Neural cell (in vitro differentiated cells): ENCODE data around the gene SLC25A23. TPM values are rescaled to one million over a fixed set of nuclear protein-coding genes. Genes with fewer than 3 reads are reported as not detected.
A peak's percentile ranks its signal among the peaks of the same experiment; 100 is the strongest.

Source experiments
- H2AFZ ChIP-seq: fragments of 200-600, 300-800 bp; sonication (generic), shearing (Covaris generic); 2 replicates; pipeline ENCODE4 v1.6.0; 2014; ENCODE audit warnings: low read depth, mild to moderate bottlenecking, antibody characterized with exemption, low read length, moderate library complexity
- H3F3A ChIP-seq: fragments of 200-600 bp; shearing (Covaris generic); 2 replicates; pipeline ENCODE4 v1.6.1; 2016; ENCODE audit warnings: mild to moderate bottlenecking, moderate library complexity, mixed read lengths, antibody characterized with exemption, low read length; ENCODE audit not compliant: insufficient read depth, poor library complexity, severe bottlenecking
- H3K27ac ChIP-seq: fragments of 200-600, 300-800 bp; sonication (generic), shearing (Covaris generic); 2 replicates; pipeline ENCODE4 v1.5.1; 2014; ENCODE audit warnings: mild to moderate bottlenecking, low read length, moderate library complexity
- H3K27me3 ChIP-seq: fragments of 300-800, 200-600 bp; sonication (generic), shearing (Covaris generic); 2 replicates; pipeline ENCODE4 v1.6.0; 2014; ENCODE audit warnings: mild to moderate bottlenecking, low read depth, low read length, moderate library complexity; ENCODE audit not compliant: insufficient read depth
- H3K36me3 ChIP-seq: fragments of 300-800, 200-600 bp; sonication (generic), shearing (Covaris generic); 2 replicates; pipeline ENCODE4 v1.5.1; 2014; ENCODE audit warnings: mild to moderate bottlenecking, antibody characterized with exemption, low read length, moderate library complexity; ENCODE audit not compliant: insufficient read depth
- H3K4me2 ChIP-seq: fragments of 300-800, 200-600 bp; sonication (generic), shearing (Covaris generic); 2 replicates; pipeline ENCODE4 v1.6.0; 2014; ENCODE audit warnings: mild to moderate bottlenecking, low read length
- H3K4me3 ChIP-seq: fragments of 300-800, 200-600 bp; sonication (generic), shearing (Covaris generic); 2 replicates; pipeline ENCODE4 v1.5.1; 2014; ENCODE audit warnings: mild to moderate bottlenecking, low read length, moderate library complexity
- H3K79me2 ChIP-seq: fragments of 200-600 bp; shearing (Covaris generic); replicated peaks from 2 replicates; pipeline ENCODE4 v1.6.0; 2014; ENCODE audit warnings: mild to moderate bottlenecking, low read length, moderate library complexity; ENCODE audit not compliant: insufficient read depth
- H3K9ac ChIP-seq: fragments of 300-800, 200-600 bp; sonication (generic), shearing (Covaris generic); 2 replicates; pipeline ENCODE4 v1.6.1; 2016; ENCODE audit warnings: mild to moderate bottlenecking, low read length, mixed read lengths
- H3K9me2 ChIP-seq: fragments of 200-600 bp; shearing (Covaris generic); 2 replicates; pipeline ENCODE4 v1.6.1; 2016; ENCODE audit warnings: mild to moderate bottlenecking, low read length, mixed read lengths; ENCODE audit not compliant: insufficient read depth
- H3K9me3 ChIP-seq: fragments of 200-600, 300-800 bp; sonication (generic), shearing (Covaris generic); 2 replicates; pipeline ENCODE4 v1.6.1; 2016; ENCODE audit warnings: mild to moderate bottlenecking, mixed run types, low read length, moderate library complexity, mixed read lengths
- H4K20me1 ChIP-seq: fragments of 200-600 bp; shearing (Covaris generic); 2 replicates; pipeline ENCODE4 v1.6.1; 2016; ENCODE audit warnings: mild to moderate bottlenecking, mixed run types; ENCODE audit not compliant: insufficient read depth
- CTCF ChIP-seq: fragments of 450-650 bp; IDR thresholded peaks from 2 replicates; pipeline ENCODE4 v1.5.1; 2014; ENCODE audit warnings: antibody characterized with exemption, mild to moderate bottlenecking, moderate library complexity; ENCODE audit not compliant: poor library complexity, severe bottlenecking
- EP300 ChIP-seq: fragments of 450-650 bp; conservative IDR thresholded peaks from 2 replicates; pipeline ENCODE4 v1.6.1; 2014; ENCODE audit warnings: antibody characterized with exemption, mild to moderate bottlenecking, moderate library complexity; ENCODE audit not compliant: poor library complexity, severe bottlenecking
- EZH2 ChIP-seq: fragments of 200-600, 300-800 bp; shearing (Covaris generic), sonication (generic); IDR thresholded peaks from 2 replicates; pipeline ENCODE4 v1.6.1; 2014; ENCODE audit warnings: antibody characterized with exemption, low read length, borderline replicate concordance, mild to moderate bottlenecking; ENCODE audit not compliant: insufficient read depth, poor library complexity, severe bottlenecking
- MXI1 ChIP-seq: fragments of 450-650 bp; conservative IDR thresholded peaks from 2 replicates; pipeline ENCODE4 v1.6.1; 2014; ENCODE audit warnings: antibody characterized with exemption, mild to moderate bottlenecking; ENCODE audit not compliant: poor library complexity, severe bottlenecking
- POLR2AphosphoS5 ChIP-seq: IDR thresholded peaks from 2 replicates; pipeline ENCODE4 v1.6.1; 2012
- RAD21 ChIP-seq: fragments of 450-650 bp; conservative IDR thresholded peaks from 2 replicates; pipeline ENCODE4 v1.6.1; 2014; ENCODE audit warnings: antibody characterized with exemption, mild to moderate bottlenecking, moderate library complexity
- REST ChIP-seq: IDR thresholded peaks from 2 replicates; pipeline ENCODE4 v1.6.1; 2012; ENCODE audit warnings: borderline replicate concordance
- SMC3 ChIP-seq: fragments of 450-650 bp; conservative IDR thresholded peaks from 2 replicates; pipeline ENCODE4 v1.6.1; 2014; ENCODE audit warnings: antibody characterized with exemption, mild to moderate bottlenecking, moderate library complexity; ENCODE audit not compliant: poor library complexity
- polyA plus RNA-seq: library from polyadenylated mRNA; depleted of rRNA; stranded (reverse); fragments of >200 nt; gene quantifications from 2 replicates; pipeline ENCODE4 v1.2.3, GENCODE V29; 2014

The SLC25A23 gene
- polyA plus RNA-seq, 1 donor from 2014 or later = 36.3 TPM

- Histone ChIP-seq H3K27ac (no peak overlapping the region), H3K4me2 (peak overlapping the region; percentile 62), H3K9me2 (no peaks in the 10 kb centered on the region), H3K4me3 (peak overlapping the region; percentile 90), H3K9ac (peak overlapping the region; percentile 67), H3K27me3 (peaks cover 11% of the 10 kb centered on the region), H3K79me2 (no peaks in the 10 kb centered on the region), H2AFZ (no peak overlapping the region), H3K36me3 (peaks cover 25% of the 10 kb centered on the region), H3F3A (no peaks in the 10 kb centered on the region), H4K20me1 (no peaks in the 10 kb centered on the region), H3K9me3 (peaks cover 11% of the 10 kb centered on the region)
- TF ChIP-seq EP300 (no peak), REST (no peak), SMC3 (no peak), RAD21 (no peak), CTCF (no peak), MXI1 (no peak), EZH2 (no peak)
Observed at GRCh38 chr19:6457958-6458694, 1.5 kb downstream of the SLC25A23 start.

GRCh38 chr19:6455924-6456323 is 3.7 kb downstream of the SLC25A23 start:
- Histone ChIP-seq H3K9me3 (peaks cover 11% of the 10 kb centered on the region), H3K27ac (no peak overlapping the region)
- TF ChIP-seq SMC3 = no peak
- no peak for TF ChIP-seq POLR2AphosphoS5
- TF ChIP-seq REST = no peak

More at GRCh38 chr19:6455924-6456323, 3.7 kb downstream of the SLC25A23 start:
- no peak overlapping the region for H2AFZ ChIP-seq
- no peak overlapping the region for H3K4me3 ChIP-seq
- peaks cover 25% of the 10 kb centered on the region for H3K36me3 ChIP-seq
- no peak overlapping the region for H3K9ac ChIP-seq
- H3K27me3 ChIP-seq = no peaks in the 10 kb centered on the region
- H4K20me1 ChIP-seq = no peaks in the 10 kb centered on the region
- no peaks in the 10 kb centered on the region for H3K79me2 ChIP-seq
- no peak overlapping the region for H3K4me2 ChIP-seq
- no peaks in the 10 kb centered on the region for H3F3A ChIP-seq
- H3K9me2 ChIP-seq = no peaks in the 10 kb centered on the region
